CD1c-positive myeloid dendritic cell (primary cell): ENCODE results near the gene PRKD2.
A peak's percentile ranks its signal among the peaks of the same experiment; 100 is the strongest.
"Not testable (repeated sequence)": the region's sequence is repeated elsewhere in the genome, so short reads cannot be mapped to it uniquely, and the experiment has no call there.

Experiments used
- DNase-seq: peaks from one replicate; pipeline ENCODE4 v3.0.0-alpha.2; 2016; ENCODE audit errors: extremely low spot score

PRKD2 gene

GRCh38 chr19:46725036-46725820 lies 8.3 kb upstream of the PRKD2 start:
- no peak for DNase-seq

DNA sequence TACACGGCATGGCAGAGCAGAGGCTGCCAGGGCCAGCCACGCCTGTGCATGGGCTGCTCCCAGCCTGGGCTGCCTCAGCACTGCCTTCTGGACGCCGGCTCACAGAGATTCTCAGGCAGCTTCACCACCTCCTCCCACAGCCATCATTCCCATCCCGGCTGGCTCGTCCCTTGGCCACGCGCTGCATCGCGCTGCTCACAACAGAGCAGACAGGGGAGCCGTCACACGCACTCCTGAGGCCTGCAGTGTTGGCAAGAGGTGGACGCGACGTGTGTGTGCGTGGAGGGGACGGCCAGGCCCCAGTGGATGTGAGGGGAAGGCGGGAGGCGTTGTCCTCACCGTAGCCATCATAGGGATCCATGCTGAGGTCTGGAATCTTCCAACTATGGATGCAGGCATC lies 7.6 kb upstream of the PRKD2 start:
- no peak for DNase-seq

GRCh38 chr19:46723471-46723870 lies 6.6 kb upstream of the PRKD2 start:
- DNase-seq = no peak

DNA sequence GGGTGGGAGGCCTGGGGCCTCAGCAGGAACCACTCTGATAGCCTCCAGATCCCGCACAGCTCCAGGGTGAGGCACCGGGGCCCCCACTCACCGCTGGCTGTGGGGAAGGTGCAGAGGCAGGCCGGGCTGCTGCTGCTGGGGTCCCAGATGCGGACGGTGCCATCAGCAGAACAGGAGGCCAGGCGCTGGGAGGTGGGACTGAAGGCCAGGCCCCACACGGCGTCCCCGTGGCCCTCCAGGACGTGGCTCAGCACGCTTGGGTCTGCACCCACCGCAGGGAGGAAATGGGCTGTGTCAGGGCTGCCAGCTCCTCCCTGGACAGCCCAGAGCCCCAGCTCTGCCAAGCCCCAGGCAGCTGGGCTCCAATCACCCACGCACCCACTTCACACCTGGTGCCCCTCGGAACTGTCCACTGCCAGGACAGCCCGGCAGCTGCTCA lies 6.1 kb upstream of the PRKD2 start:
- DNase-seq = no peak

DNA sequence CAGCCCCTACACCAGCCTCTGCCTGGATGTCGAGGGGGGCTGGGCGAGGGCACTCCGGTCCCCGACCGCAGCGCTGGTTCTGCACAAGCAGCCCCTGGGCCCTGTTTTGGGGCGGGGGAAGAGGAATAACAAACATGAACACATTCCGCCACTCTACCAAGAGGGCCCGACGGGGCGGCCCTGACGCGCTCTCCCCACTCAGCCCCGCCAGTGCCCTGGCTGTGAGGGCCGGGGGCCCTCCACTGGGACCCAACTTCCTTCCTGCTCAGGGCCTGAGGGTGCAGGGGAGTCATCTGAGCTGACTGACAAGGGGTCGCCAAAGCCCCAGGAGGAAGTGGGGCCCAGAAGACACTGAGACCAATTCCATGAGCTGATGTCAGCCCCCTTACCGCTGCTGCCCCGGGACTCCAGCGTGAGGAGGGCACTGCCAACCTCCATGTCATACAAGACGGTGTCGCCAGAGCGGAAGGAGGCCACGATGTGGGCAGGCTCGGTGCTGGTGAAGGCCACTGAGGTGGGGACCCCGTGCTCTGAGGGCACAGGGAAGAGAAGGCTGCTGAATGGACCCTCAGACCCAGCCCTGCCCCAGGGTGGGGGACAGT lies 5.6 kb upstream of the PRKD2 start:
- DNase-seq = no peak

GRCh38 chr19:46722004-46722380 lies 5.1 kb upstream of the PRKD2 start:
- DNase-seq = no peak

DNA sequence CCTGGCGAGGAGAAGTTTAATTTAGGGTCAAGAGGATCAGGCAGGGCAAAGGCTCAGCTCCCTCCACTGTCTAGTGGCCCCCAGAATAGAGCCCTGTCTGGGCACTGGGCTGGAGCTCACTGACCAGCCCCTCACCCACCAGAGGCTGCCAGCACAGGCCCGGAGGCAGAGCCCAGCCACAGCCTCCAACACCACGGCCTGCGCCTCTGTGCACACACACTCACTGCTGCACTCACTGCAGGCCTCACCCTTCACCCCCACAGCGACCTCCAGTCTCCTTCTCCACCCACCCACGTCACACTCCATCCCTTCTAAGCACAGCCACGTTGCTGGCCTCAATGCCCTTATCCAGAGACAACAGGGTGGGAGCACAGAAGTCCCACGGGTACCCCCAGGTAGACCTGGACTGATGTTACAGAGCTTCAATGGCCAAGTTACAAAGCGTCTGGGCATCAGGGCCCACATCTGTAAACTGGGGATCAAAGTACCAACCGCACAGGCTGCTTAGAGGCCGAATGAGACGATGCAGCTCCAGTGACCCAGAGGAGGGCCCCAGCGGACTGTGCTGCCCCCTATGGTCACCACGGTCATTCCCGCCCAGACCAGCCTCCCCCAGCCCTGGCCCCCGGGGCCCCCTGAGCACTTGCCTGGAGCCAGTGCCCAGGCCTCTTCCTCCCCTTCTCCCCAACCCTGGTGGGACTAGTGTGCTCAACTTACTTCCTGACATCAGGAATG lies 4.5 kb upstream of the PRKD2 start:
- DNase-seq = no peak

- no peak for DNase-seq
These were observed 3.8 kb upstream of the PRKD2 start for GRCh38 chr19:46720503-46721239.

DNA sequence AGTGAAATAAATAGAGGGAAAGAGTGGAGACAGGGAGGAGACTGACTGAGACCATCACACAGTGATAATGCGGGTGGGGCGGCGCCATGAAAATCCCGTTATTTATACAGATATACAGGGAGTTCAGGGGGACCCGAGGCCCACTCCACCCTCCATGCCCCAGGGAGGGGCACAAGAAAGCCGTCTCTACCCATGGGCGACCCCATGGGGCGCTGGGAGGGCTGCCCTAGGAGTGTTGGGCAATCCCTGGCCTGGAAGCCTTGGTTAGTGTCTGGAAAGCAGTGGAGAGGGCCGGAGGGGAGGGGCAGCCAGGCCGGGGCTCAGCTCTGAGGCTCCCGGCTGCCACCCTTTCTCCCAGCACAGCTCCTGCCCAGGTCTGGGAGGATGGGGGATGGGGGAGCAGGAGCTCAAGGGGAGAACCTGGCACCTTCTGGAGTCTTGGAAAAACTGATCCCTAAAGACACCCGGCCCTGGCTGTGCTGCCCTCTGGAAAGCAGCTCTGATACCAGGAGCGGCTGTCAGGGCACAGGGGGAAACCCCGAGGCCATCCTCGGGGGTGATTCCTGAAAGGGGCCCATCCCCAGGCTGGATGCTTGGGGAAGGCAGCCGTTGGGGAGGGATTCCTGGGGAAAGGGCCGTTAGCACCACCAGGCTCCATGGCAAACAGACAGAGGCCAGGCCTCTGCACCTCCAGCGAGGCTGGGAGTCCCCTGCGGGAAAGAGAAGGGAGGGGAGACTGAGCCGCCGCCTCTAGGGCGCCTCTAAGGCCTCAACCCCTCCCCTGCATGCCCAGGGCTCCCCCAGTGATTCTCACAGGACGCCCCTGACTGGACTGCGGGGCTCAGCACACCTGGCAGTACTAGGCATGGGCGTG lies 3.0 kb upstream of the PRKD2 start:
- no peak for DNase-seq

DNA sequence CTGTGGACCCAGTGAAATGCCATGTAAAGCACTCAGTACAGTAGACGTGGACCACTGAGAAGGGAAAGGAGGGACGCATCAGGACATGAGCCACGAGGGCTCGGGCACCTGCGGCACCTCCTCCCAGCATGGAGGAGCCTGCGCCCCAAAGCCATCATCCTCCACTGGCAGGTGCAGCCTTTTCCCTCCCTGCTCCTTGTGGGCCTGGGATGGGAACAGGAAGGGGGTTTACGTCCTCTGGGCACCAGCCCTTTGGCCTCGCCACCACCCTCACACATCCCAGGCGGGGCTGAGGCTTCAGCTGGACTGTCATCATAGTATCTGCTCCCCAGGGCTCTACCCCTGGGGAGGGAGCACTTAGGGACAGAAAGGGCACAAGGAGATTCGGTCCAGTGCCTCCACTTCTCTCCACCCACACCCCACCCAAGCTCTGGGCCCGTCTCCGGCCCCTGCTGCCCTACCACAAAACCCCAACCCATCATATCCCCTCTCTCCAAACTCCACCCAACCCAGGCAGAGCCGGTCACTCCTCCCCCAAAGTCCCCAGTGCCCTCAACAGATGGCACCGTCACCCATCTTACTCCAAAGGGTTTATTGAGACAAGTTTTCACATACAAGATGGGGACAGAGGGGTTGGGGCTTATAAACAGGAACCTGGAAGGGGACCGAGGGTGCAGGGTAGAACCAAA lies 2.2 kb upstream of the PRKD2 start:
- DNase-seq = no peak

DNA sequence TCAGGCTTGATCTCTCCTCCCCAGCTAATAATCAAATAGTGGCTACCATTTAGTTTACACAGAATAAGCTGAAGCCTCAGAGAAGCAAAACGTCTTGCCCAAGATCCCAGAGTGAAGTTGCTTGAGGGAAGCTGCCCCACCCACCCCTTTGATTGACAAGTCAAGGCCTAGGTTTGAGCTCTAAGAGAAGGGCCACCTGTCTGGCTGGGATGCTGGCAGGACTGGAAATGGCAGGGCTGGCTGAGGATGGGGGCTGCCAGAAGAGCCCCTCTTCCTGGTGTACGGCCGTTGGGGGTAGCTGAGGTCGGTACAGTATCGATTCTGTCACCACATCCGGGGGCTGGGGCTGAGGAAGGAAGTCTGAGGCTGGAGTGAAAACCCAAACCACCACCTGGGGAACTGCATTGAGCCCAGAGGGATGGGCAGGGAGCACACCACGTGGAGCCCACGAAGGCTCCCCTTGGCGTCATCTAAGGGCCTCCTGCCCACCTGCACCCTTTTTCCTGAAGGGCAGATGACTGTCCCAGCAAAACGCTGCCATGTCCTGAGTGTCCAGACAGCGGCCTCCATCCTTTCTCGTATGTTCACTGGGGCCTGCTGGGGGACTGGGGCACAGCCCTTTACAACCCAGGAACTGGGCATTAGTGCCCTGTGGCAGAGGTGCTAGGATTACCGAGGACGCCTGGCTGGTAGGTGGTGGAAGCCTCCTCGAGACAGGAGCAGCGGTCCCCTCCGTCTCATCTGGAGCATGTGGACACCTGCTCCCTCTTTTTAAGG lies 1.4 kb upstream of the PRKD2 start:
- DNase-seq = peak; percentile 55

- DNase-seq = no peak
These were observed 816 bp upstream of the PRKD2 start for GRCh38 chr19:46717716-46718143.

- DNase-seq = no peak
These were observed 261 bp downstream of the PRKD2 start for GRCh38 chr19:46716672-46717033.

DNA sequence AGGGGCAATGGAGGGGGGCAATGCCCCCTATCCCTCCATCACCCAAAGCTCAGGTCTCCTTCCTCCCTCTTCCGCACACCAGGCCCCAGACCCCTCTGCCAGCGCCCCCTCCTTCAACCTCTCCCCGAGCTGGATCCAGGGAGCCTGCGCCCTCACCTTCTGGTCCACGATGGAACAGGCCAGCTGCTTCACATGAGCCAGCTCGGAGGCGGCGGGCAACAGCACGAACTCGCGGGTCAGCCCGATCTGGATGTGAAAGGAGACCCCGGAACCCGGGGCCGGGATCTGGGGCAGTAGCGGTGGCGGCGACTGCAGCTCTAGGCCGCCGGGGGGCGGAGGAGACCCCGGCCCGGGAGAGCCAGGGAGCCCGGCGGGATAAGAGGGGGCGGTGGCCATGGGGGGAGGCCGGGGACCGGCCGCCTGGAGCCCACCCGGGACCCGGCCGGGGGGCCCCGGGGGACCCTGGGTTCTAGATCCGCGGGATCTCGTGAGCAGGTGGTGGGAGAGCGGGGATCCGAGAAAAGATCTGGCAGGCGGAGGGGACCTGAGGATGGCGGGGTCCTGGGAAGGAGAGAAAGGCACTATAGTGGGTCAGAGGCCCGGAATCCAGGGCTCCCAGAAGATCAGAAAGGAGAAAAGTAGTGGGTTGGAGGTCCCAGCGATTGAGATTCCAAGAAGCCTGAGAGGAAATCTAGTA lies 791 bp downstream of the PRKD2 start:
- no peak for DNase-seq

- DNase-seq = no peak
These were observed 1.3 kb downstream of the PRKD2 start for GRCh38 chr19:46715620-46715974.

DNA sequence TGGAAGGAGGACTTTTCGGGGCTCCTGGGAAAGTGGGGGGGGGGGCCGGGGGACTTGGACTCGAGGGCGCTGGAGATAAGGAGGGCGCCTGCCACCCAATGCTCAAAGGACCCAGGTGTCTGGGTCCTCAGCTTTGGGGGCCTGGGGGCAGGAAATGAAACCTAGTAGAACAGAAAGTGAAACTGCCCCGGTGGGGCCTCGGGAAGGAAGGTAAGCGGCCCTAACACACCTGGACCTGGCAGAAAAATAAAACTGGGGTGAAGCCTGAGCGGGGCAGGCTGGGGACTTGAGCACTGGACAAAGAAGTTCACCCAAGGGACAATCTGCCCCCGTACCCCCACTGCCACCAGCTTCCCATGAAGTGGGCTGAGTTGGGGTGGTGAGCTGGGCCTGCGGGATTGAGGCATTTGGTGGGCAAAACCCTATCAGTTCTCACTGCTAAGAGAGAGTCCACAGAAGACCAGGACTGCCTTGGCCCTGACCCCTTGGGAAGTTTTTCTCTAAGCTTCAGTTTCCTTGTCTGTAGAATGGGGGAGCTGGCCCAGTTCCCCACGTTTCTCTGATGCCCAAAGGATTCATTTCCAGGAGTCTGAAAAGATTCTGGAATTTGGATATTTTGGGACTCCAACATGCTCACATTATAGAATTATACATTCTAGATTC lies 2.3 kb downstream of the PRKD2 start:
- peak; percentile 38 for DNase-seq

DNA sequence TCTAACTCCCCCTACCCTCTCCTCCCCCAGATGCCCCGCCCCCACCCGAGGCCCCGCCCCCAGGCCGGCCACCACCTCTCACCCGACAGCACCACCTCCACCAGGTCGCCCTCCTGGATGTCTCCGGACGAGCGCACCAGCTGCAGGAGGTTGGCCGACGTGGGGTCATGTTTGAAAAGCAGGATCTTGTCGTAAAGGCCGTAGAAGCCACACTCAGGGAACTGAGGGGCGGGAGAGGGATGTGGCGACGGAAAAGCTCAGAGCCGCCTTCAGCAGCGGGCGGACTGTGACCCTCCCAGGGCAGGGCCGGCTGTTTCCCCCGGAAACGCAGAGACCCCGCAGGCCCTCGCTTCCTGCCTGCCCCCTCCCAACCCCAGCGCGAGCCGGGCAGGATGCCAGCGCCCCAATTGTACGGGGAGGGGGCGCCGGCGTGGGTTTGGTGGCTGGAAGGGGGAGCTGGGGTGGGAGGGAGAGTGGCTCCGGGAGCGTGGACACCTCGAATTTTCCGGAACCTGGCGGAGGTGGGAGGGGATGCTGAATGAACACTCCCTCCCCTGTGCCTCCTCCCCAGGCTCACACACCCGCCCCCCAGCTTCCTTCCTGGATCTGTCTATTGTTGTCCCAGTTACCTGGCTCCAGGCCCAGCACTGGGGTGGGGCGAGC lies 3.0 kb downstream of the PRKD2 start:
- peak; percentile 55 for DNase-seq

DNA sequence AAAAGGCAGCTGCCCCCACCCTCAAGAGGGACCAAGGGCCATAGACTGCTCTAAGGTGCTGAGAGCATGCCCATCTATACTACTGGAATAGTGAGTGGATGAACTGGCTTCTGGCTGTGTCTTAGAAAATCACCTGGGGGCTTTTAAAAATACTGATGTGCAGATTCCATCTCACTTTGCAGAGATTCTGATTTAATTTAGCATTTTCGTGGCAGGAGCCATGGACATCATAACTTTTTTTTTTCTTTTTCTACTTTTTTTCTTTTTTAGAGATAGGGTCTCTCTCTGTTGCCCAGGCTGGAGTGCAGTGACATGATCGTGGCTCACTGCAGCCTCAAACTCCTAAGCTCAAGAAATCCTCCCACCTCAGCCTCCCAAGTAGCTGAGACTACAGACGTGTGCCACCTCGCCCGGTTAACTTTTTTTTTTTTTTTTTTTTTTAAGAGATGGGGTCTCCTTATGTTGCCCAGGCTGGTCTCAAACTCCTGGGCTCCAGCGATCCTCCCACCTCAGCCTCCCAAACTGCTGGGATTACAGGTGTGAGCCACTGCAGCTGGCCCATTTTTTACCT lies 4.1 kb downstream of the PRKD2 start:
- not testable (repeated sequence) for DNase-seq
